GM19351 (cell line): Measurements from ENCODE around the gene STIP1.
"Not testable (repeated sequence)": the region's sequence is repeated elsewhere in the genome, so short reads cannot be mapped to it uniquely, and the experiment has no call there.

ENCODE experiments used
- ATAC-seq: cut with Tn5 transposase; IDR thresholded peaks from one replicate; pipeline ENCODE4 v1.9.1; 2021; ENCODE audit warnings: mild to moderate bottlenecking, moderate library complexity; ENCODE audit not compliant: unreplicated experiment

The STIP1 gene

GRCh38 chr11:64234647-64235379, 48.8 kb downstream of the STIP1 start:
- peak; percentile 30 for ATAC-seq

GRCh38 chr11:64235437-64236161, 49.6 kb downstream of the STIP1 start:
- no peak for ATAC-seq

GRCh38 chr11:64237484-64237951, 51.5 kb downstream of the STIP1 start:
- no peak for ATAC-seq

- ATAC-seq: no peak
Observed at GRCh38 chr11:64238076-64238475, 52.1 kb downstream of the STIP1 start.

GRCh38 chr11:64238999-64239398, 53.0 kb downstream of the STIP1 start:
- no peak for ATAC-seq

GRCh38 chr11:64239662-64240434, 53.9 kb downstream of the STIP1 start:
- no peak for ATAC-seq

GRCh38 chr11:64240435-64241240, 54.7 kb downstream of the STIP1 start, which contains the start of gene FKBP2:
Gene FKBP2, plus strand, starts transcription at chr11:64241095. Its CDS starts 1,293 bp downstream, at chr11:64242388.
- ATAC-seq: peak; percentile 41

- ATAC-seq: peak; percentile 63
Observed at GRCh38 chr11:64241241-64241490, 55.2 kb downstream of the STIP1 start.

- peak; percentile 7 for ATAC-seq
Observed at GRCh38 chr11:64241491-64242374, 55.8 kb downstream of the STIP1 start.

GRCh38 chr11:64243236-64243854, 57.4 kb downstream of the STIP1 start:
- no peak for ATAC-seq

- ATAC-seq: no peak
Observed at GRCh38 chr11:64244107-64244506, 58.1 kb downstream of the STIP1 start.

GRCh38 chr11:64244966-64245365, 59.0 kb downstream of the STIP1 start:
- ATAC-seq: no peak

- no peak for ATAC-seq
Observed at GRCh38 chr11:64245401-64245796, 59.4 kb downstream of the STIP1 start.

- ATAC-seq: no peak
Observed at GRCh38 chr11:64245797-64246620, 60.0 kb downstream of the STIP1 start.

GRCh38 chr11:64246621-64246870, 60.6 kb downstream of the STIP1 start:
- not testable (repeated sequence) for ATAC-seq

- ATAC-seq: peak; percentile 35
Observed at GRCh38 chr11:64246871-64247728, 61.1 kb downstream of the STIP1 start, which contains the start of gene PPP1R14B. Gene PPP1R14B, minus strand, starts transcription at chr11:64246943. Its CDS starts 270 bp downstream, at chr11:64246673.

GRCh38 chr11:64247729-64248531, 62.0 kb downstream of the STIP1 start:
- no peak for ATAC-seq
